HEK293 (cell line): ENCODE results near the gene EML1.

Source experiments
- BCL11A ChIP-seq: fragments of 450-650 bp; formaldehyde crosslinking; IDR thresholded peaks from 2 replicates; pipeline ENCODE4 v1.5.1; 2016; ENCODE audit warnings: low read depth, missing biosample characterization, missing genetic modification characterization
- CTCF ChIP-seq: fragments of 450-650 bp; formaldehyde crosslinking; IDR thresholded peaks from 2 replicates; pipeline ENCODE4 v1.5.1; 2016; ENCODE audit warnings: missing biosample characterization, missing genetic modification characterization
- REPIN1 ChIP-seq: fragments of 450-650 bp; formaldehyde crosslinking; IDR thresholded peaks from 2 replicates; pipeline ENCODE4 v1.5.1; 2017; ENCODE audit warnings: missing biosample characterization, missing genetic modification characterization, low read depth
- TCF7L2 ChIP-seq: IDR thresholded peaks from 2 replicates; pipeline ENCODE4 v1.6.1; 2011; ENCODE audit warnings: low read depth, mild to moderate bottlenecking, inconsistent platforms, low read length, moderate library complexity, borderline replicate concordance
- ZBTB21 ChIP-seq: fragments of 450-650 bp; formaldehyde crosslinking; IDR thresholded peaks from 2 replicates; pipeline ENCODE4 v1.5.1; 2017; ENCODE audit warnings: missing biosample characterization, missing genetic modification characterization
- ZNF112 ChIP-seq: fragments of 450-650 bp; formaldehyde crosslinking; IDR thresholded peaks from 2 replicates; pipeline ENCODE4 v1.5.0; 2017; ENCODE audit warnings: missing biosample characterization, missing genetic modification characterization
- ZNF174 ChIP-seq: fragments of 450-650 bp; formaldehyde crosslinking; IDR thresholded peaks from 2 replicates; pipeline ENCODE4 v1.5.0; 2017; ENCODE audit warnings: missing biosample characterization, mild to moderate bottlenecking, missing genetic modification characterization
- ZNF18 ChIP-seq: fragments of 450-650 bp; formaldehyde crosslinking; IDR thresholded peaks from 2 replicates; pipeline ENCODE4 v1.5.1; 2016; ENCODE audit warnings: missing biosample characterization, missing genetic modification characterization
- ZNF214 ChIP-seq: fragments of 450-650 bp; formaldehyde crosslinking; IDR thresholded peaks from 2 replicates; pipeline ENCODE4 v1.5.1; 2017; ENCODE audit warnings: missing biosample characterization, mild to moderate bottlenecking, missing genetic modification characterization, borderline replicate concordance
- ZNF24 ChIP-seq: fragments of 450-650 bp; formaldehyde crosslinking; IDR thresholded peaks from 2 replicates; pipeline ENCODE4 v1.5.1; 2016; ENCODE audit warnings: missing biosample characterization, missing genetic modification characterization
- ZNF366 ChIP-seq: fragments of 450-650 bp; formaldehyde crosslinking; conservative IDR thresholded peaks from 2 replicates; pipeline ENCODE4 v1.5.1; 2016; ENCODE audit warnings: missing biosample characterization, missing genetic modification characterization
- ZNF521 ChIP-seq: fragments of 450-650 bp; formaldehyde crosslinking; IDR thresholded peaks from 2 replicates; pipeline ENCODE4 v1.5.1; 2017; ENCODE audit warnings: missing biosample characterization, mild to moderate bottlenecking, missing genetic modification characterization
- ZNF626 ChIP-seq: fragments of 450-650 bp; sonication (Bioruptor Pico); formaldehyde crosslinking; IDR thresholded peaks from 2 replicates; pipeline ENCODE4 v1.5.1; 2018; ENCODE audit warnings: missing biosample characterization, missing genetic modification characterization, inconsistent platforms
- ZNF707 ChIP-seq: fragments of 450-650 bp; formaldehyde crosslinking; IDR thresholded peaks from 2 replicates; pipeline ENCODE4 v1.5.1; 2016; ENCODE audit warnings: missing biosample characterization, missing genetic modification characterization

- TF ChIP-seq REPIN1 (tag by site-specific recombination) (no peak), ZNF112 (tag by site-specific recombination) (no peak), ZNF366 (no peak), ZNF214 (tag by site-specific recombination) (no peak), TCF7L2 (no peak), CTCF (tag by site-specific recombination) (no peak), ZNF174 (tag by site-specific recombination) (no peak), ZNF626 (tag by site-specific recombination) (no peak), ZNF521 (no peak), BCL11A (tag by site-specific recombination) (no peak), ZBTB21 (tag by site-specific recombination) (no peak), ZNF24 (no peak), ZNF707 (no peak), ZNF18 (tag by site-specific recombination) (no peak)
Observed at GRCh38 chr14:99891900-99892299, 98.7 kb downstream of the EML1 start.
